ENCODE data around the gene C13orf46.

C13orf46 gene

GRCh38 chr13:114017966-114018365 lies 44.1 kb upstream of the C13orf46 start:
- Histone ChIP-seq H3K27ac (replicated peaks) (no peak overlapping the region), H3K27me3 (ENCODE audit: insufficient read depth, poor library complexity, severe bottlenecking) (no peaks in the 10 kb centered on the region), H3K4me3 (replicated peaks; ENCODE audit: insufficient read depth, low read length) (no peak overlapping the region)
- TF ChIP-seq GABPA (IDR thresholded peaks at IDR 0.05; ENCODE audit: low read depth), result no peak
- no peak for TF ChIP-seq REST (IDR thresholded peaks at IDR 0.05; ENCODE audit: insufficient replicate concordance, low read depth)
- no peak for TF ChIP-seq SPI1 (IDR thresholded peaks at IDR 0.05; ENCODE audit: borderline replicate concordance, low read depth)
- no peak for TF ChIP-seq CTCF (IDR thresholded peaks at IDR 0.05; ENCODE audit: insufficient read depth, low read length)
- no peak for TF ChIP-seq POLR2AphosphoS5 (IDR thresholded peaks at IDR 0.05; ENCODE audit: low read depth)
- DNase-seq (ENCODE audit: low read depth in 1 of 2, low spot score in 1 of 2), result no peak

- no peaks in the 10 kb centered on the region for H3K27me3 ChIP-seq (ENCODE audit: insufficient read depth, poor library complexity, severe bottlenecking)
- no peak for DNase-seq (ENCODE audit: low read depth in 1 of 2, low spot score in 1 of 2)
- H3K27ac ChIP-seq (replicated peaks), result no peak overlapping the region
- H3K4me3 ChIP-seq (replicated peaks; ENCODE audit: insufficient read depth, low read length), result no peak overlapping the region
- TF ChIP-seq SPI1 (IDR thresholded peaks at IDR 0.05; ENCODE audit: borderline replicate concordance, low read depth) (no peak), POLR2AphosphoS5 (IDR thresholded peaks at IDR 0.05; ENCODE audit: low read depth) (no peak), REST (IDR thresholded peaks at IDR 0.05; ENCODE audit: insufficient replicate concordance, low read depth) (no peak), GABPA (IDR thresholded peaks at IDR 0.05; ENCODE audit: low read depth) (no peak), CTCF (IDR thresholded peaks at IDR 0.05; ENCODE audit: insufficient read depth, low read length) (no peak)
Measured at GRCh38 chr13:114017028-114017630, 43.3 kb upstream of the C13orf46 start.

GRCh38 chr13:114016321-114017027 lies 42.6 kb upstream of the C13orf46 start:
- TF ChIP-seq GABPA (IDR thresholded peaks at IDR 0.05; ENCODE audit: low read depth) (no peak), CTCF (IDR thresholded peaks at IDR 0.05; ENCODE audit: insufficient read depth, low read length) (no peak), REST (IDR thresholded peaks at IDR 0.05; ENCODE audit: insufficient replicate concordance, low read depth) (no peak), POLR2AphosphoS5 (IDR thresholded peaks at IDR 0.05; ENCODE audit: low read depth) (no peak), SPI1 (IDR thresholded peaks at IDR 0.05; ENCODE audit: borderline replicate concordance, low read depth) (no peak)
- Histone ChIP-seq H3K27me3 (ENCODE audit: insufficient read depth, poor library complexity, severe bottlenecking) (no peaks in the 10 kb centered on the region), H3K27ac (replicated peaks) (no peak overlapping the region), H3K4me3 (replicated peaks; ENCODE audit: insufficient read depth, low read length) (no peak overlapping the region)
- no peak for DNase-seq (ENCODE audit: low read depth in 1 of 2, low spot score in 1 of 2)

All from HL-60 (cell line).